Stimulated activated CD4-positive, alpha-beta T cell treated with anti-CD3 and anti-CD28 coated beads, Interleukin-15, amount 100 ng/mL, for 1 hour (primary cell): Measurements from ENCODE around the gene PSMD13.
"Not testable (repeated sequence)": the region's sequence is repeated elsewhere in the genome, so short reads cannot be mapped to it uniquely, and the experiment has no call there.

ENCODE experiments used
- DNase-seq, 2 donors: peaks; one replicate each; pipeline ENCODE4 v3.0.0-alpha.2; 2020; ENCODE audit warnings: low read depth in 1 of 2, low spot score in 1 of 2

Gene PSMD13

GRCh38 chr11:236774-237767, at the start of gene PSMD13:
TSS of gene PSMD13 (plus strand) at chr11:236976. CDS start at chr11:237050, 74 bp downstream.
- peak; percentile 72 to 82 for DNase-seq

DNA sequence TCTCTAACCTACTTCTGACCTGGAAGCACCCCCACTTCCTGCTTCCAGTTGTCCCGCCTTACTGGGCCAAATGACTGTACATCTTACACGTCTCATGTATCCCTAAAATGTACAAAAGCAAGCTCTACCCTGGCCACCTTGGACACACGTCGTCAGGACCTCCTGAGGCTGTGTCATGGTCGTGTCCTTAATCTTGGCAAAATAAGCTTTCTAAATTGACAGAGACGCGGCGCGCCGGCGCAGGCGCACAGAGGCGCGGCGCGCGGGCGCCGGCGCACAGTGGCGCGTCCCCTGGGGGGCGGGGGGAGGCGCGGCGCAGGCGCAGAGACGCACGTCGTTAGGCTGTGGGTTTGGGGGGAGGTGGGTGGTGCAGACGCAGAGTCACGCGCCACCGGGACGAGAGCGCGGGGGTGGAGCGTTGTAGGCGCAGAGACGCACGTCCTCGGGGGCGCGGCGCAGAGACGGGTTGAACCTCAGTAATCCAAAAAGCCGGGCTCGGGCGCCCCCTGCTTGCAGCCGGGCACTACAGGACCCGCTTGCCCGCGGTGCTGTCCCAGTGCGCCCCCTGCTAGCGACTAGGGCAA, 47.5 kb upstream of the PSMD13 start:
- not testable (repeated sequence) for DNase-seq

GRCh38 chr11:189843-190311, 46.9 kb upstream of the PSMD13 start:
- DNase-seq = not testable (repeated sequence)

DNA sequence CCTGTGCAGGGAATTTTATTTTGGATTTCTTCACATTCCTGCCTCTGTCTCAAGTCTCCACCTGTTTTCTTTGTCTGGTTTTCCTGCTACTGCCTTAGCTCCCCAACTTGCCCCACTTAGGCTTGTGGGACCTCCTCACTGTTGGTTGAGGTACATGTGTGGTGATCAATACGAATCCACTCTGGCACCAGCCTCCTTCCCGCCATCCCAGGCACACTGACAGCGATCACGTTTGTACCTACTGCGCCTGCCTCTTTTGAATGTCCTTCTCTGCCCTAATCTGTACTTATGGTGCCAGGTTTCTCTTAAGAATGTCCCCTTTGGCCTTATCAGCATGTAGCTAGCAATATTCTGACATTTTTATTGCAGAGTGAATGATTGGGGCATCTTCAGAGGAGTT, 46.2 kb upstream of the PSMD13 start:
- not testable (repeated sequence) for DNase-seq

DNA sequence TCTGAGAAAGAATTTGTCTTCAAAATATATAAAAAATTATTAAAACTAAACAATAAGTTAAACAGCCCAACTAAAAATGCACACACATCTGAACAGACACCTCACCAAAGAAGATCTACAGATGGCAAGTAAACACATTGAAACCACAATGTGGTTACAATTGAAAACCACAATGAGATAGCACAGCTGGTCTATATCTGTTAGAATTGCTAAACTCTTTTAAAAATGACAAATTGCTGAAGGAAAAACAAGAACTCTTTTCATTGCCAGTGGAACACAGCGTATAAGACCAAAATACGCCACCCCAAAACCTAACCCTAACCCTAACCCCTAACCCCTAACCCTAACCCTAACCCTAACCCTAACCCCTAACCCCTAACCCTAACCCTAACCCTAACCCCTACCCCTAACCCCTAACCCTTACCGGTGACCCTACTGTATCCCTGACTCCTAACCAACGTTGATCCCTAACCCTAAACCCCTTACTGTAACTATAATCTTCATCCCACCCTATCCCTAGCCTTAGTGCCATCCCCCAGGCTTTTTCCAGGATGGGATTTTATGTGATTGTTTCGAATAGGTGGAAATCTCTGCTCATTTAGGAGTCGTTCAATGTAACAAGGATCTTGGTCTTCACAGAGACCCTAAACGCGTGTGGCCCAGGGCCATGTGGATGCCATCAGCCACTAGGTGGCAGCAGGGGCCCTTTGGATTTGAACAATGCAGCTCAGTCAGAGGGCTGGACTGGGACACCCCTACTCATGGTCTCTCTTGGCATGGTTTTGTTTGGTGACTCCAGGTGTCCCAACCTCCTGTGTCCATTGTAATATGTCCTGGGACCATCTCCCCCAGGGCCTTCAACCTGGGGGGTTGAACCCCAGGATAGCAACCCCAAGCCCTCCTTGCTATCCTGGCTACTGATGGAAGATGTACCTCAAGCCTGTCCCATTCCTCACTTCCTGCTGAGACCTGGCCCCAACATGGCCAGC, 45.0 kb upstream of the PSMD13 start:
- DNase-seq = peak; percentile 1 to 31

GRCh38 chr11:192674-193128, 44.1 kb upstream of the PSMD13 start, which contains the start of gene SCGB1C1:
TSS of gene SCGB1C1 (plus strand) at chr11:193078. CDS start at chr11:193100, 22 bp downstream.
- DNase-seq = not testable (repeated sequence)

DNA sequence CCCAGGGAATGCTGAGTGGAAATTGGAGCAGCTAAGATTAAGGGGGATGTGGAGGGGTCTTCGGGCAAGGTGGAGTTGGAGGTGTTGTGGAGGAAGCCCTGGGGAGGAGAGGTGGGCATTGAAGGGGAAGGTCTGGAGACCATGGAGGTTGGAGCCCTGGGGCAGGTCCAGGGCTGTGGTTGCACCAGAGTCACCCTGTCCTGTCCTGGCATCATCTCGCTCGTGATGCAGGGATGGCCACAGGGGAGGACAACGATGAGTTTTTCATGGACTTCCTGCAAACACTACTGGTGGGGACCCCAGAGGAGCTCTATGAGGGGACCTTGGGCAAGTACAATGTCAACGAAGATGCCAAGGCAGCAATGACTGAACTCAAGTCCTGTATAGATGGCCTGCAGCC, 43.3 kb upstream of the PSMD13 start:
- not testable (repeated sequence) for DNase-seq

- DNase-seq = no peak
Measured at GRCh38 chr11:196786-197731, 39.7 kb upstream of the PSMD13 start.

GRCh38 chr11:197741-198235, 39.0 kb upstream of the PSMD13 start:
- DNase-seq = no peak

DNA sequence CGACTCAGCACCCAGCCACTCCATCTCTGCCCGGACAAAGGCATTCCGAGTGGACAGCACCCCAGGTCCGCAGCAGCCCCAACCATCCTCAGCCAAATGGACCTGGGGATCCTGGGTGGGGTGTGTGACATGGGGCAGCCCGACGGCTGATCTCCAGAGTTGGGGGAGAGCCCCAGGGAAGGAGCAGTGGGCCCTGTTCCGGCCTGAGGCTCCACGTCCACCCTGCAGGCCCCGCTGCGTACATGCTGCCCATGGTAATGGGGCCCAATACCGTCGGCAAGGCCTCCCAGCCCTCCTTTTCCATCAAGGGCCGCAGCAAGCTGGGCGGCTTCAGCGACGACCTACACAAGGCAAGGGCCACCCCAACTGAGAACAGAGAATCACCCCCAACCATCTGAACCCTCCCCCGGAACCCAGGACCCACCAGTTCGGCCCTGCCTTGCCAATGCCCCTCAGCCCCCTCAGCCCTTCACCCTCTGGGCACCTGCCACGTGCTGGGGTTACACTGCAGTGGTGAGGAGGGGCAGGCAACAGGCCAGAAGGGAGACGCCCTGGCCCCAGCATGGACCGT, 38.5 kb upstream of the PSMD13 start:
- no peak for DNase-seq

DNA sequence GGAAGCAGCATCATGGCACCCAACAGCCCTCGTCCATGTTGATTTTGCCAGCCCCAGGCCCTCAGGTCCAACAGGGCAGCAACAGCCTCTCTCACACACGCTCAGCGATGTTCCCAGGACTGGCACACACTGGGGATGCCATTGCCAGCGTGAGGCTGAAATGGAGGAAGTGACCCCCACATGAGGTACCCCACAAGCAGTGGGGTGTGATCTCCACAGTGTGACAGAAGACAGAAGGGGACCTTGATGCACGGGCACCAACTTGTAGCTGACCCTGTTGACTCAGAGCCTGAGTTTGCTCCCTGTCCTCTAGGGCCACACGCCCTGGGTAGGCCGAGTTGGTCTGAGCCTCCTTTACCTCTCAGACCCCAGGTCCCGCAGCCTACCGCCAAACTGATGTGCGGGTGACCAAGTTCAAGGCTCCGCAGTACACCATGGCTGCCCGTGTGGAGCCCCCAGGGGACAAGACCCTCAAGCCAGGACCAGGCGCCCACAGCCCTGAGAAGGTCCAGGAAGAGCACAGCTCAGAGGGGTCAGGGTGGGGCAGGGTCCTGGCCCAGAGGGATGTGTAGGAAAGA, 37.7 kb upstream of the PSMD13 start:
- peak in 1 of 2 donors; percentile 0 for DNase-seq

- no peak for DNase-seq
Measured at GRCh38 chr11:199782-200181, 37.0 kb upstream of the PSMD13 start.

DNA sequence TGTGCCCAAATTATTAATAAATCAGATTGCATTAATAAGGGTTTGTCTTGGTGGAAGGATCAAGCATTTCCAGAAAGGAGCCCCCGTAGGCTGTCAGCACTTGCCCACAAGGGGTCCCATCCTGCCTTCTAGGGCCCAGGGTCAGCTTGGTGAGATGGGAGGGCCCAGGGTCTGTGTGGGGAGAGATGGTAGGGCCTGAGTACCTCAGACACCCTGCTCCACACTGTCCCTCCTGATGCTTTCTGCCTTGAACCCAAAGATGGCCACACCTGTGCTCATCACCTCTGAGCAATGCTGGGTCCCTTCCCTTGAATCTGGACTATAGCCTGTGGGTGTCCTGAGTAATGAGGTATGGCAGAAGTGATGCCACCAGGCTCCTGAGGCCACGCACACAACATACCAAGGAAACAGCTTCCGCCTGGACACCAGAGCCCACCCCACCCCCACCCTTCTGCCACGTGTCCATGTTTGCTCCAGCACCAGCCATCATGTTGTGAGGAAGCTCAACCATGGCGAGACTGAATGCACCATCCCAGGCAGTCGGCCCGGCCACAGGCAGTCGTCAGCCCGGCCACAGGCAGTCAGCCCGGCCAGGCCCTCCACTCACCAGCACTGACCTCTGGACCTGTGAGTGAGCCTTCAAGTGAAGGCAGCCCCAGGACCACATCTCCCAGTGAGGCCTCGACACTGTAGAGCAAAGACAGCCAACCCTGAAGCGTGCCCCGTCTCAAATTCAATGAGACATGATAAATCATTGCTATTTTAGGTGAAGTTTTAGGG, 36.4 kb upstream of the PSMD13 start:
- DNase-seq = no peak

DNA sequence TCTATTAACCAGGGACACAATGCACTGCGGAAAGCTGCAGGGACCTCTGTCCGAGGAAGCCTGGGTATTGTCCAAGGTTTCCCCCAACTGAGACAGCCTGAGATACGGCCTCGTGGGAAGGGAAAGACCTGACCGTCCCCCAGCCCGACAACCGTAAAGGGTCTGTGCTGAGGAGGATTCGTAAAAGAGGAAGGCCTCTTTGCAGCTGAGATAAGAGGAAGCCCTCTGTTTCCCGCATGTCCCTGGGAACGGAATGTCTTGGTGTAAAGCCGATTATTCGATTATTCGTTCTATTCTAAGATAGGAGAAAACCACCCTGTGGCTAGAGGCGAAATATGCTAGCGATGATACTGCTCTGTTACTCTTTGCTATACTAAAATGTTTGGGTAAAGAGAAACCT, 34.8 kb upstream of the PSMD13 start:
- DNase-seq = no peak

DNA sequence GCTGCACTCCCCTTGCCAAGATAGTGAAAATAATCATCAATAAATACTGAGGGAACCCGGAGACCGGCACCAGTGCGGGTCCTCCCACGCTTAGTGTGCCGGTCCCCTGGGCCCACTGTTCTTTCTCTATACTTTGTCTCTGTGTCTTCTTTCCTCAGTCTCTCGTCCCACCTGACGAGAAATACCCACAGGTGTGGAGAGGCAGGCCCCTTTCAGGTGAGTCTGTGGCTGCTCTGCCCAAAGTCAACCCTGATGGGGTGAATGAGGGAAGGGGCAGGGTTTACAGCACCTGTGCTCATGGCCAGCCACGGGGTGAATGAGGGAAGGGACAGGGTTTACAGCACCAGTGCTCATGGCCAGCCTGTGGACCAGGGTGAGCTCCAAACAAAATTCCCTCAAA, 34.3 kb upstream of the PSMD13 start:
- no peak for DNase-seq

DNA sequence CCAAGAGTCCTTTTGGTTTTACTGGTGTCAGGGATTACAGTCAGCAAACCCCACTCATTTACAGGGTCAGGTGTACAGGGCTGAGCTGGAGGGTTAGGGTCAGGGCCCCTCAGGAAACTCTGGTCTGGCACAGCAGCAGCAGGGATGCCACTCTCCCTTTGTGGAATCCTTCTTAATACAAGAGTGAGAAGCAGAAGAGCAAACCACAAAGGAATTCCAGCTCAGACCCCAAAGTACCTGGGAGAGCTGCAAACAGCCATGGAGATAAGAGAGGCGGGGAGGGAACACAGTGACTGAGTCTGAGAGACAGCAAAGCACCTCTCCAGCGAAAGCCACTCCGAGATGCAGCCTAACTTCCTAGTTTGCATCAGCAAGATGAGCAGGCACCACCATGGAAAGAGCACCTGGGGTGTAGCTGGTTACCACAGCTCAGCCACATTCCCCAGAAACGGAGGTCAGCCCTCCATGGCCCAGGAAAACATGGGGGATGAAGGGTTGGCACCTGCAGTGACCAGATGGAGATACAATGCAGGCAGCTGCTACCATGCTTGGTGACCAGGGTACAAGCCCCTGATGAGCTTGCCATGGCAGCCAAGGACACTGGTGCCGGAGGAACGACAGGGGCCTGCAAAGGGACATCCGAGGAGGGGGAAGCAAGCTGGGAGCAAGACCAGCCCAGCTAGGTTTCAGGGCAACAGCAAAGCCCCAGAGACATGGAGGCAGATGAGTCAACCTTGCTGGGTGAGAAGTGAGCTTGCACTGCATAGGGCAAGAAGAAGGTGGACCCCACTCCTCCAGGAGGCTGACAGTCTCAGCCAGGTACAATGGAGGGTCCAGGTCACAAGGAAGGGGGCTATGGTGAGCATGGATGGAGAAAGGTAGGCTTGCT, 33.5 kb upstream of the PSMD13 start:
- DNase-seq = no peak
